Activated T-cell treated with anti-CD3 and anti-CD28 coated beads, Interleukin-2, amount 50 U/mL, for 4 hours (primary cell): ENCODE measurements around the gene RAB6D. TPM values are rescaled to one million over a fixed set of nuclear protein-coding genes. Genes with fewer than 3 reads are reported as not detected.
"Not testable (repeated sequence)": the region's sequence is repeated elsewhere in the genome, so short reads cannot be mapped to it uniquely, and the experiment has no call there.

Source experiments
- ATAC-seq, 2 donors: fragments of 200-7000 bp; cut with Tn5 transposase; one replicate each; pipeline ENCODE4 v1.10.0; 2021
- DNase-seq: peaks from one replicate; pipeline ENCODE4 v3.0.0-alpha.2; 2020
- H3K27me3 Mint-ChIP-seq: one replicate; pipeline ENCODE4 v1.8.0; 2021; ENCODE audit warnings: low read depth, mixed read lengths
- H3K36me3 Mint-ChIP-seq: one replicate; pipeline ENCODE4 v1.8.0; 2022; ENCODE audit warnings: mixed read lengths; ENCODE audit not compliant: insufficient read depth
- H3K4me1 Mint-ChIP-seq: one replicate; pipeline ENCODE4 v1.8.0; 2021; ENCODE audit warnings: low read depth, mixed read lengths
- H3K4me3 Mint-ChIP-seq: one replicate; pipeline ENCODE4 v1.8.0; 2021; ENCODE audit warnings: mild to moderate bottlenecking, moderate library complexity, mixed read lengths
- H3K9me3 Mint-ChIP-seq: one replicate; pipeline ENCODE4 v1.8.0; 2021; ENCODE audit warnings: mixed read lengths
- total RNA-seq, 3 donors: library from RNA; stranded (reverse); gene quantifications; one replicate each; pipeline ENCODE4 v1.2.1, GENCODE V29; 2021

Gene RAB6D
- total RNA-seq, 3 donors from 2014 or later = 0.05 TPM; not detected in 2

DNA sequence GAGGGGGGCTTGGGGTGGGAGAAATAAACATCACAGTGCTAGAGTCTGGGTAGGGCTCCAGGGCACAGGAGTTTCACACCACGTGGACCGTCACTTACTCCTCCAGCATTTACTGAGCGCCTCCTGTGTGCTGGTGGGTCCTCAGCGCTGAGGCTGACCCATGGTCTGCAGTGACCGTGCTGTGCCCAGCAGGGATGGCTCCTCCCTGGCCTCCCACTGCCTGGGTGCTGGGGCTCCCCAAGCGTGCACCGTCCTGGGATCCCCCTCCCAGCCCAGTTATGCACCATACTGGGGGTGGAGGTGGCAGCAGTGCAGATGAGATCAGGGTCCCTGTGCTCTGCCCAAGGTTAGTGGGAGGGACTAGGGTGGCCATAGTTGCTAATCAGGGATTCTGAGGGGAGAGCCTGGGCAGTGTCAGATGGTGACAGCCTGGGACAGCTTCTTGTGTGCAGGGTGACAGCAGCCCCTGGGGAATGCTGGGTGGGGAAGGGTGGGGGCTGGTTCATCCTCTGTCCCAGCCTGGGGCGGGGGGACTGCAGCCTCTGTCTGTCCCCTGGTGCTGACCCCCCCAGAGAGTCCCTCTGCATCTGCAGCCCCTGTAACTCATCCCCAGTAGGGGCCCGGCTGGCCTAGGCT is 26.6 kb upstream of the RAB6D start:
- not testable (repeated sequence) for H3K4me3 Mint-ChIP-seq, DNase-seq, H3K36me3 Mint-ChIP-seq, H3K9me3 Mint-ChIP-seq, H3K4me1 Mint-ChIP-seq, ATAC-seq
- peaks cover 15% of the 10 kb centered on the region for H3K27me3 Mint-ChIP-seq

DNA sequence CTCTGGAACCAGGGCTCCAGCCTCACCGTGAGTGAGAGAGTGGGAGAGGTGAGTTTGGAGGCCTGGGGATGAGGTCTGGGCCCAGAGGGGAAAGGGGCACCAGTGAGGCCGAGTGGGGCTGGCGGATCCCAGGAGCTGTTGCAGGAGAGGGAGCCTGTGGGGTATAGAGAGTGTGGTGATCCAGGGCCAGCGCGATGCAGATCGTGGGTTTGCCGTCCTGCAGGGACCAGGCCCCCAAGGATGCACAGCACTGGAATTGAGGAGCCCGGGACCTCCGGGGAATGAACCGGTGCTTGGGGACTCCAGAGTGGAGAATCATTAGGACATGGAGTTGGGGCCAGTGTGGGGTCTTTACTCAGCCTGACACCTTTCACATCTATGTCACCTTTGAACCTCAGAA is 25.7 kb upstream of the RAB6D start:
- no peaks in the 10 kb centered on the region for H3K9me3 Mint-ChIP-seq
- no peak for ATAC-seq
- no peaks in the 10 kb centered on the region for H3K4me1 Mint-ChIP-seq
- H3K36me3 Mint-ChIP-seq = no peaks in the 10 kb centered on the region
- H3K27me3 Mint-ChIP-seq = peaks cover 10% of the 10 kb centered on the region
- no peak for DNase-seq
- H3K4me3 Mint-ChIP-seq = no peak overlapping the region

DNA sequence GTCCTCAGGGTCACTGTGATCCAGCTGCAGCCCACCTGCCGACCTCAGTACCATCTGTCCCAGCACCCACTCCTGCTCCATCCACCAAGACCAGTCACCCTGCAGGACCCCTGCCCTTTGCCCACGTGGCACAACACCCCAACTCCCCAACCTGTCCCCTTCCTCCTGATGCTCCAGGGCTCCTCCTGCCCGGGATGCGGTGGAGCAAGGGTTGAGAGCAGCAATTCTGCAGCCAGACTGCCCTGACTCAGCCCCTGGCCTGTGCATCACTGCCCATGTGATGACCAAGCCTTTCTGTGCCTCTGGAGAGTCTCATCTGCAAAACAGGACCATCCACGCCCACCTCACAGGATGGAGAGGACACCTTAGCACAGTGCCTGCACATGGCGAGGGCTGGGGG is 24.9 kb upstream of the RAB6D start:
- H3K9me3 Mint-ChIP-seq, H3K4me3 Mint-ChIP-seq, DNase-seq, H3K4me1 Mint-ChIP-seq, ATAC-seq, H3K36me3 Mint-ChIP-seq: not testable (repeated sequence)
- peaks cover 10% of the 10 kb centered on the region for H3K27me3 Mint-ChIP-seq

DNA sequence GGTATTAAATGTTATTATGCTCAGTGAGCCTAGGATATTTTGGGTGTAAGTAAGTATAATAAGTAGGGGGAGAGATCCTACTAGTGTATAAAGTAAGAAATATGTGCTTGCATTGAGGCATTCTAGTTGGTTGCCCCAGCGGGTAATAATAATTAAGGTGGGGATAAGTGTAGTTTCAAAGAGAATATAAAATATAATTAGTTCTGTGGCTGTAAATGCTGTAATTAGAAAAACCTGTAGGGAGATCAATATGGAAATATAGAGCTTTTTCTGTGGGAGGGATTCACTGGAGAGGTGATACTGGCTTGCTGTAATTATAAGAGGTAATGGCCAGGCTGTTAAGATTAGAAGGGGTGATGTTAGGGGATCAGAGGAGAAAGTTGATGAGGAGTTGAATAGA is 9.1 kb upstream of the RAB6D start:
- H3K36me3 Mint-ChIP-seq, ATAC-seq, H3K4me3 Mint-ChIP-seq, H3K4me1 Mint-ChIP-seq, H3K9me3 Mint-ChIP-seq, H3K27me3 Mint-ChIP-seq, DNase-seq: not testable (repeated sequence)

DNA sequence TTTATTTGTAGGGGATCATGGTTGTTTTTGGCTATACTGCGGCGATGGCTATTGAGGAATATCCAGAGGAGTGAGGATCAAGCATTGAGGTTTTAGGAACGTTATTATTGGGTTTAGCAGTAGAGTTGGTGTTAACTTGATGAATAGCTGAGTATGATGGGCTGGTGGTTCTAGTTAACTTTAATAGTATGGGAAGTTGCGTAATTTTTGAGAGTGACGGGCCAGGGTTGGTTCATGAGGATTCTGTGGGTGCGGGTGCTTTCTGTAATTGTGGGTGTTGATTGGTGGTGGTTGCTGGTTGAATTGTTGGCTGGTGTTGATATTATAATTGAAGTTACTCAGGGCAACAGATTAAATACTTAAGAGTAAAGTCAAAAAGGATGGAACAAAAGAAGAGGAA is 6.0 kb upstream of the RAB6D start:
- H3K36me3 Mint-ChIP-seq = no peaks in the 10 kb centered on the region
- no peak for DNase-seq
- H3K9me3 Mint-ChIP-seq = no peaks in the 10 kb centered on the region
- ATAC-seq = no peak
- H3K4me3 Mint-ChIP-seq = no peak overlapping the region
- no peaks in the 10 kb centered on the region for H3K4me1 Mint-ChIP-seq
- H3K27me3 Mint-ChIP-seq = peaks cover 11% of the 10 kb centered on the region

DNA sequence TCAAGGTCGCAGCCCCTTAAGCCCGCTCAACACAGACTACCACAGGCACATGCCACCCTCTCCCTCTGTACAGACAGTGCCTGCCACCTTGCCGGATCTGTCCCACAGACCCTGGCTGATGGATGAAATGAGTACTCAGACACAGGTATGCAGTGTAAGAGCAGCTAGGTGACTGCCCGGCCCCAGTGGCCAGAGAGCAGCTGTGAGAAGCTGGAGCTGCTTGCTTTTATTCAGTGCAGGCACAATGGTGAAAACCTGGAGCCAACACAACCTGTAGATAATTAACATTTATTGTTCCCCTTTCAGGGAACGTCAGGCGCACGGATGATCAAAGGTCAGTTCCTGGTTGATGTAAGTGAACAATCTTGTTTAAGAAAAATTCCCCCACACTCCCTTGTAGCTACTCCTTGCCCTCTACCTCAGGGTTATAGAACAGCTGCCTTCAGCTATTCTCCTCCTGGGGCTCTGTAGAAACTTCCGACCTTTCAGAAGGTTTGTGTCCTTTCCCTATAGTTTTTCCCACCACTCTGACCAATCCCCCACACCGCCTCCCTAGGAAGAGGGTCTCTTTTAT is 4.6 kb upstream of the RAB6D start:
- not testable (repeated sequence) for H3K9me3 Mint-ChIP-seq, H3K4me3 Mint-ChIP-seq, ATAC-seq, DNase-seq, H3K4me1 Mint-ChIP-seq, H3K36me3 Mint-ChIP-seq
- peaks cover 19% of the 10 kb centered on the region for H3K27me3 Mint-ChIP-seq

DNA sequence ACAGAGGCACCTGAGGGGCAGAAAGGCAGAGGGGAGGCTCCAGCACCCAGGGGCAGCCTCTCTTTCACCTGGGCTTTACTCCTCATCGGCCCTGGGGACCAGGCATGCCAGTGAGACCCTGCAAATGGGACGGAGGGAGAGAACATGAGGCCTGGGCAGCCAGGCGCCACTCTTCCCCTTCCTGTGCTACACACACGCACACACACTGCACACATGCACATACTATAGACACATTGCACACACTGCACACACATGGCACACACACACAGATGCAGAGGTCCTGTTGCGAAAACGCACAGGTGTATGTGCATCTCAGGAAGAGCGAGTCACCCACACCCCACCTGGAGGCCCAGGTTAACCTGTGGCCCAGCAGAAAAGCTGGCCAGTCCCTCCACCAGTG is 3.4 kb upstream of the RAB6D start:
- Mint-ChIP-seq H3K4me1 (peaks cover 7% of the 10 kb centered on the region), H3K9me3 (no peaks in the 10 kb centered on the region), H3K36me3 (no peaks in the 10 kb centered on the region), H3K4me3 (no peak overlapping the region), H3K27me3 (peaks cover 24% of the 10 kb centered on the region)
- DNase-seq = no peak
- no peak for ATAC-seq

DNA sequence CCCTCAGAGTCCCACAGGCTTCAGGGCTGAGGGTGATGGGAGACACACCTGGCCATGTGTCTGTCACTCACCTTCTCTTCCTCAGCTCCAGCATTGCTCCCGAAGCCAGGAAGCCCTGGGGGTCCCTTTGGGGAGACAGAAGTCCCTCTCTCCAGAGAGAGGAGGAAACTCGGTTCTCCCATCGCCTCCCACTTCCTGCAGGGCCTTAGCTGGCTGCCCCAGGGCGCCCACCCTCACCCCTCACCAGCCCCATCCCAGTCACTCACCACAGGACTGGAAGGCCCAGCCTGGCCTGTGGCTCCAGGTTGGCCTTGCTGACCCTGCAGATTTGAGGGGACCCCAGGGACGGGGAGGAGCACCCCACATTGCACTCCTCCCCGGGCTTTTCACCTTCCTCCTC is 2.7 kb upstream of the RAB6D start:
- no peaks in the 10 kb centered on the region for H3K9me3 Mint-ChIP-seq
- H3K36me3 Mint-ChIP-seq = no peaks in the 10 kb centered on the region
- DNase-seq = no peak
- H3K4me3 Mint-ChIP-seq = no peak overlapping the region
- peaks cover 7% of the 10 kb centered on the region for H3K4me1 Mint-ChIP-seq
- H3K27me3 Mint-ChIP-seq = peaks cover 30% of the 10 kb centered on the region
- no peak for ATAC-seq

DNA sequence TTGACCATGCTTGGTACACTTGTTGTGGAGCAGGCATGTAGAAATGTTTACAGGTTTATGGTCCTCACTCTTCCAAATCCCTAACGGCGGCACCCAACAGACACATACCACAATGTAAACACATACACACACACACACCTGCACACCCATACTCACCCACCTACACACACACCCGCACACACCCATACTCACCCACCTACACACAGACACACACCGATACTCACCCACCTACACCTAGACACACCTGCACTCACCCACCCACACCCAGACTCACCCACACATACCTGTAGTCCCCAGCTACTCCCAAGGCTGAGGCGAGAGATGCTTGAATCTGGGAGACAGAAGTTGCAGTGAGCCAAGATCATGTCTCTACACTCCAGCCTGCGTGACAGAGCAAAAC is 1.5 kb upstream of the RAB6D start:
- peaks cover 7% of the 10 kb centered on the region for H3K4me1 Mint-ChIP-seq
- peaks cover 34% of the 10 kb centered on the region for H3K27me3 Mint-ChIP-seq
- DNase-seq (no peak), ATAC-seq (no peak)
- H3K9me3 Mint-ChIP-seq = no peaks in the 10 kb centered on the region
- H3K4me3 Mint-ChIP-seq = no peak overlapping the region
- no peaks in the 10 kb centered on the region for H3K36me3 Mint-ChIP-seq

DNA sequence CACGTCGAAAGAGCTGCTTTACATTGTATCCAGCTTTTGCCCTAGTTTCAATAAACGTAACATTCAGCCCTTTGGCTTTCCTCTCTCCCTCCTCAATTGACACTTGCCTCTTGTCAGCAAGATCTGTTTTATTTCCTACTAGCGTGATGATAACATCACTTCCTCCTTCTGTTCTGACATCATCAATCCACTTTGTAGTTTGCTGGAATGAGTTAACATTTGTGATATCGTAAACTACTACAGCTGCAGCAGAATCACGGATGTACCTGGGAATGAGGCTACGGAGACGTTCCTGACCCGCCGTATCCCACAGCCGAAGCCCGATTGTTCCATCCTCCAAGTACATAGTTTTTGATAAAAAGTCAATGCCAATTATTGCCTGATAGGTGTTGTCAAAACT is 755 bp downstream of the RAB6D start:
- not testable (repeated sequence) for H3K4me1 Mint-ChIP-seq, ATAC-seq, H3K4me3 Mint-ChIP-seq, H3K36me3 Mint-ChIP-seq, DNase-seq, H3K9me3 Mint-ChIP-seq
- H3K27me3 Mint-ChIP-seq = peaks cover 39% of the 10 kb centered on the region

DNA sequence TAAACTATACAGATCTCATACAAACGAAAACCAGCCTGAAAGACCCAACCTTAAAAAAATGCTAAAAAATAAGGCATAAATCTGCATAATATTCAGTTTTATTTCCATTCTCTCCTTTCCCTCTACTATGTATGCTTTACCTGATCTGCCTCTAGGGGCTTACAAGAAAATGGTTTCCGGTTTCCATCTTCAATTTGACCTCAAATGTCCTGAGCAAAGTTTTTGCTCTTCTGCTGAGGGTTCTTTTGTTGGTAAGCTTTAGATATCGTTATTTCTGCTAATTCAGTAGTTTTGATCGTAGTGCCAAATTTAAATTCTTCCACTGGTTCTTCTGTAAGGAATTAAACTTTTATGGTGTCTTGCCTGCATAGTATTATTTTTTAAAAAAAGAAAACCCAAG is 2.2 kb downstream of the RAB6D start:
- peaks cover 42% of the 10 kb centered on the region for H3K27me3 Mint-ChIP-seq
- not testable (repeated sequence) for H3K4me3 Mint-ChIP-seq

DNA sequence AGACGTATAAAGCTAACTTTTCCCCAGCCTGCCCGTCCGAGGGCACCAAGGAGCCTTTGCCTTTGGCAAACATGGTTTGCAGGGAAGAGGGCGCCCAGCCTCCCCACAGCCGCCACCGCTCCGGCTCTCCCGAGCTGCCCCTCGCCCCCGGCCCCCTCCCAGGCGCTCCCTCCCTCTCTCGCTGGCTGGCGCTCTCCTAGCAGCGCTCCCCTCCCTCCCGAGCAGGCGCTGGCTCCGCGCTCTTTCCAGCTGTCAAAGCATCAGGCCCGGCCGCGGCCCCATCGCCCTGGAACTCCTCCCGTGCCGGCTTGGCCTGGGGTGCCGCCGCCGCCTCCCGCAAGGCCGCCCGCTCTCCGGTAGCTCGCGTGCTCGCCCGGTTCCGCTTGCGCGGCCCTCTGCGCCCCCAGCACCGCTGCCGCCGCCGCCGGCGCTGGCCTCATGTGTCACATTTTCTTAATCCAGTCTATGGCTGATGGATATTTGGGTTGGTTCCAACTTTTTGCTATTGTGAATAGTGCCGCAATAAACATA is 10.7 kb downstream of the RAB6D start:
- DNase-seq = not testable (repeated sequence)
- peaks cover 46% of the 10 kb centered on the region for H3K27me3 Mint-ChIP-seq

More for the DNA sequence above, 2.2 kb downstream of the RAB6D start:
- not testable (repeated sequence) for H3K36me3 Mint-ChIP-seq, ATAC-seq, H3K4me1 Mint-ChIP-seq, H3K9me3 Mint-ChIP-seq, DNase-seq

DNA sequence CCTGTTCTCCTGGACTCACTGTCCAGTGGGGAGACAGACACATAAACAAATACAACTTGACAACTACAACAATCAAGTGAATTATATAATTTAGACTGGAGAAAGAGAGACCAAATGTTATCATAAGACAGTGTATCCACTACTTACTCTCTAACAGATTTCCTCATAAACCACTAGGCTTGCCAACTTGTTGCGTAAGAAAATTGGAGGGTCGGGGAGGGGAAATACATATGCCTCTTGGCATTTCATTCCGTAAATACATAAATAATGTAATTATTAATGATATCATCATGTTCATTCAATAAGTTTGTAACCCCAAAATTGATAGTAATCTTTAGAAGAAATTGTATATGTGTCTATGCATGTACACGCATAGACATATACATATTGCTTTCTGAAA is 14.9 kb downstream of the RAB6D start:
- Mint-ChIP-seq H3K27me3 (peaks cover 30% of the 10 kb centered on the region), H3K4me3 (no peak overlapping the region), H3K9me3 (no peaks in the 10 kb centered on the region), H3K4me1 (no peaks in the 10 kb centered on the region), H3K36me3 (no peaks in the 10 kb centered on the region)
- ATAC-seq (no peak), DNase-seq (no peak)

More for the DNA sequence above, 10.7 kb downstream of the RAB6D start:
- not testable (repeated sequence) for ATAC-seq, H3K4me3 Mint-ChIP-seq, H3K9me3 Mint-ChIP-seq, H3K36me3 Mint-ChIP-seq, H3K4me1 Mint-ChIP-seq

DNA sequence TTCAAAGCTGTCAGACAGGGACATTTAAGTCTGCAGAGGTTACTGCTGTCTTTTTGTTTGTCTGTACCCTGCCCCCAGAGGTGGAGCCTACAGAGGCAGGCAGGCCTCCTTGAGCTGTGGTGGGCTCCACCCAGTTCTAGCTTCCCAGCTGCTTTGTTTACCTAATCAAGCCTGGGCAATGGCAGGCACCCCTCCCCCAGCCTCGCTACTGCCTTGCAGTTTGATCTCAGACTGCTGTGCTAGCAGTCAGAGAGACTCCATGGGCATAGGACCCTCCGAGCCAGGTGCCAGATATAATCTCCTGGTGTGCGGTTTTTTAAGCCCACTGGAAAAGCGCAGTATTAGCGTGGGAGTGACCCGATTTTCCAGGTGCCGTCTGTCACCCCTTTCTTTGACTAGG is 16.9 kb downstream of the RAB6D start:
- ATAC-seq, H3K9me3 Mint-ChIP-seq, H3K4me3 Mint-ChIP-seq, H3K36me3 Mint-ChIP-seq, DNase-seq, H3K4me1 Mint-ChIP-seq: not testable (repeated sequence)
- peaks cover 16% of the 10 kb centered on the region for H3K27me3 Mint-ChIP-seq

DNA sequence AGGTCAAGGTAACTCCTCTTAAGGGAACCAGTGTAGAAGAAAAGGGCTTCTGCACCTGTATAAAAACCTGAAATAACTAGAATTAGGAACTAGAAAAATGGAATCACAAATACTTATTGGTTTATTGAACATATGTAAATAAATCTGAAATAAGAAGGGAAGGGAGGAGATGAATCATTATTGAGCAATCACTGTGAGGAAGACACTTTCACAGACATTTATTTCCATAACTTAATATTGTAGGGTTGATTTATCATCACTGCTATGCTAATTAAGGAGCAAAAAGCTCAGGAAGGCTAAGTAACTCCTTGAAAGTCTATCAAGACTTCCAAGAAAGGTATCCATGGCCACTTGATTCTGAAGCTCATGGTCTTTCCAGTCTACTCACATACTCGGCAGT is 24.7 kb downstream of the RAB6D start:
- H3K36me3 Mint-ChIP-seq, H3K4me1 Mint-ChIP-seq, H3K4me3 Mint-ChIP-seq, H3K27me3 Mint-ChIP-seq, H3K9me3 Mint-ChIP-seq, ATAC-seq, DNase-seq: not testable (repeated sequence)
